Measurements from ENCODE around the gene RNU1-2. TPM values are rescaled to one million over a fixed set of nuclear protein-coding genes. Genes with fewer than 3 reads are reported as not detected.
"Not testable (repeated sequence)": the region's sequence is repeated elsewhere in the genome, so short reads cannot be mapped to it uniquely, and the experiment has no call there.

Gene RNU1-2
- total and polyA plus RNA-seq, 2 of the 8 experiments (the other 6 are each of a cell fraction or from before 2014, with no cell fraction given), result 145 to 1,303 TPM

DNA sequence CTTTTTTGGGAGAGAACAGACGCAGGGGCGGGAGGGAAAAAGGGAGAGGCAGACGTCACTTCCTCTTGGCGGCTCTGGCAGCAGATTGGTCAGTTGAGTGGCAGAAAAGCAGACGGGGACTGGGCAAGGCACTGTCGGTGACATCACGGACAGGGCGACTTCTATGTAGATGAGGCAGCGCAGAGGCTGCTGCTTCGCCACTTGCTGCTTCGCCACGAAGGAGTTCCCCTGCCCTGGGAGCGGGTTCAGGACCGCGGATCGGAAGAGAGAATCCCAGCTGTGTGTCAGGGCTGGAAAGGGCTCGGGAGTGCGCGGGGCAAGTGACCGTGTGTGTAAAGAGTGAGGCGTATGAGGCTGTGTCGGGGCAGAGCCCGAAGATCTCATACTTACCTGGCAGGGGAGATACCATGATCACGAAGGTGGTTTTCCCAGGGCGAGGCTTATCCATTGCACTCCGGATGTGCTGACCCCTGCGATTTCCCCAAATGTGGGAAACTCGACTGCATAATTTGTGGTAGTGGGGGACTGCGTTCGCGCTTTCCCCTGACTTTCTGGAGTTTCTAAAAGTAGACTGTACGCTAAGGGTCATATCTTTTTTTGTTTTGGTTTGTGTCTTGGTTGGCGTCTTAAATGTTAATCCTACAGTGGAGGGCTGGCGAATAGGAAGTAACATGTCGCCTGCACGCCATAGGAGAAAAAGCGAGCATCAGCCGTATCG, at the start of gene RNU1-2 (continued):
- TF ChIP-seq TAF1 (IDR thresholded peaks at IDR 0.05; ENCODE audit: low read depth, low read length) (0 out of 2 replicates have a peak, but pooled peaks have one; percentile 46), TAF7 (optimal IDR thresholded peaks at IDR 0.05; ENCODE audit: borderline replicate concordance, low read depth, low read length) (peak; percentile 97), TBP (IDR thresholded peaks at IDR 0.05; ENCODE audit: low read depth, low read length) (peak; percentile 73; the same call in 1 of the 2 replicates)

DNA sequence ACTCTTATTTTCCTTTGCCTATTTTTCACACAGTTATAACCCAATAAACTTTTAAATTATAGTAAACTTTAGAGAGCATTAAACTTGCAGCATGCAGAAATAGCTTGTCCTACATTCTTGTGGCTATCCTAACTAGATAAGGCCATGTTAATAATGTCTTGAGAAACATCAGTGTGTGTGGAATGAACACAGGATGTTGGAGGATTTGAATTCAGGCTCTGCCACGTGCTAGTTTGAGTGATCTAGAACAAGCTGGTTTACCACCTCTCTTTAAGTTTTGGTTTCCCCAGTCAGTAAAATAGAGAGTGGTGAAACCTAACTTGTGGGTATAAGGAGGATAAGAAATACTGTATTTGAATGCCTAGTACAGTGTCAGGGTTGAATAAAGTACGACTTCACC, 39.6 kb upstream of the RNU1-2 start:
- H3K4me2 ChIP-seq (ENCODE audit: insufficient read depth in 1 of 2, low read depth in 2 of 2, low read length in 2 of 2); H2BK12ac ChIP-seq (ENCODE audit: low read depth, low read length); POLR2A ChIA-PET (ENCODE audit: partially characterized antibody); H4K8ac ChIP-seq (ENCODE audit: extremely low read depth, insufficient read depth, low read length); H3K4me1 ChIP-seq (replicated peaks in 1 of 4; ENCODE audit: control insufficient read depth in 3 of 4, insufficient read depth in 4 of 4, low read length in 3 of 4); H4K5ac ChIP-seq (ENCODE audit: insufficient read length, low read depth, low read length); H3K14ac ChIP-seq (ENCODE audit: insufficient read length); H3K18ac ChIP-seq (ENCODE audit: extremely low read depth, low read length); CTCF ChIA-PET (ENCODE audit: partially characterized antibody); H3K4ac ChIP-seq (replicated peaks; ENCODE audit: insufficient read length, low read depth, low read length); H3K23ac ChIP-seq (ENCODE audit: insufficient read length); H3K9ac ChIP-seq (replicated peaks in 1 of 4; ENCODE audit: extremely low read depth in 1 of 4, low read depth in 3 of 4, low read length in 3 of 4); H3K4me3 ChIP-seq (ENCODE audit: extremely low read depth in 1 of 4, insufficient read depth in 2 of 4, low read depth in 3 of 4, low read length in 4 of 4); H3K27me3 ChIP-seq (replicated peaks in 1 of 4; ENCODE audit: control insufficient read depth in 3 of 4, extremely low read depth in 1 of 4, insufficient read depth in 3 of 4, low read length in 3 of 4); H3K79me1 ChIP-seq (ENCODE audit: low read depth, low read length); H3K56ac ChIP-seq (replicated peaks; ENCODE audit: insufficient read length, low read depth, low read length); H2BK20ac ChIP-seq (ENCODE audit: low read length); H3K27ac ChIP-seq (ENCODE audit: low read depth, low read length); H2BK5ac ChIP-seq (ENCODE audit: low read depth, low read length); H2AK5ac ChIP-seq (ENCODE audit: low read depth, low read length); H2AFZ ChIP-seq (ENCODE audit: low read length); H3K23me2 ChIP-seq (ENCODE audit: low read depth, low read length); H3K79me2 ChIP-seq (ENCODE audit: control insufficient read depth in 1 of 2, insufficient read depth in 2 of 2, low read length in 2 of 2); H2BK15ac ChIP-seq (ENCODE audit: low read length); H3K9me3 ChIP-seq (ENCODE audit: insufficient read depth in 2 of 2, low read depth in 1 of 2, low read length in 1 of 2); H3K36me3 ChIP-seq (ENCODE audit: control insufficient read depth in 2 of 4, insufficient read depth in 4 of 4, low read length in 3 of 4); H4K20me1 ChIP-seq (replicated peaks in 1 of 2; ENCODE audit: control insufficient read depth in 1 of 2, insufficient read depth in 2 of 2, low read length in 2 of 2); H2BK120ac ChIP-seq (replicated peaks; ENCODE audit: low read depth, low read length); H4K91ac ChIP-seq (replicated peaks; ENCODE audit: insufficient read length, low read length); DNase-seq (ENCODE audit: low read depth in 1 of 2, low spot score in 2 of 2); FAIRE-seq: not testable (repeated sequence)
- WGBS, 2 experiments (ENCODE audit: extremely low coverage in 1 of 2, insufficient coverage in 1 of 2, insufficient read length in 1 of 2, insufficient replicate concordance in 2 of 2, low coverage in 1 of 2, low lambda C conversion rate in 2 of 2, missing lambda C conversion rate in 1 of 2), result 74% methylated on average over 2 of the region's 2 CpGs; no CpG with 5 or more reads in 1 of the 2 experiments

All from H1 (cell line).